Measurements from ENCODE around the gene ENTPD7. TPM values are rescaled to one million over a fixed set of nuclear protein-coding genes. Genes with fewer than 3 reads are reported as not detected.

ENTPD7 gene
- total and polyA plus RNA-seq, 8 donors = 15.1 to 18.0 (median 16.1) TPM

GRCh38 chr10:99754670-99755069 lies 95.4 kb downstream of the ENTPD7 start:
- Histone ChIP-seq H3K4me3 (no peak overlapping the region), H3K36me3 (peaks cover 0 to 97% of the 10 kb centered on the region in 2 donors)
- no peak for TF ChIP-seq CTCF (IDR thresholded peaks at IDR 0.05)

More at GRCh38 chr10:99754670-99755069, 95.4 kb downstream of the ENTPD7 start:
- H3K27ac ChIP-seq = no peak overlapping the region
- no peaks in the 10 kb centered on the region for H3K9me3 ChIP-seq
- no peak for DNase-seq
- no peaks in the 10 kb centered on the region for H3K27me3 ChIP-seq
- no peak for ATAC-seq
- no peaks in the 10 kb centered on the region for H3K4me1 ChIP-seq
- intact Hi-C loops (cut with DNase I) = no loop called here

Other genes starting within 250 kb of the ENTPD7 start
- 10 to 100 TPM; 28.0 to 32.4 TPM for gene GOT1, start 228.9 kb upstream of the ENTPD7 start, total RNA-seq
- gene GOT1, start 228.9 kb upstream of the ENTPD7 start, polyA plus RNA-seq (ENCODE audit: insufficient read length in 6 of 6) = 10 to 100 TPM; 26.5 to 32.5 (median 29.4) TPM
- not detected for gene NKX2-3, start 126.6 kb upstream of the ENTPD7 start, total RNA-seq
- not detected for gene NKX2-3, start 126.6 kb upstream of the ENTPD7 start, polyA plus RNA-seq (ENCODE audit: insufficient read length in 6 of 6)
- gene SLC25A28, start 39.1 kb upstream of the ENTPD7 start, total RNA-seq = 10 to 100 TPM; 32.5 to 55.8 TPM
- gene SLC25A28, start 39.1 kb upstream of the ENTPD7 start, polyA plus RNA-seq (ENCODE audit: insufficient read length in 6 of 6) = 10 to 100 TPM; 42.9 to 55.7 (median 49.3) TPM
- 10 to 100 TPM; 33.0 to 36.8 TPM for gene COX15, start 72.6 kb downstream of the ENTPD7 start, total RNA-seq
- 10 to 100 TPM; 49.8 to 64.9 (median 51.1) TPM for gene COX15, start 72.6 kb downstream of the ENTPD7 start, polyA plus RNA-seq (ENCODE audit: insufficient read length in 6 of 6)
- gene CUTC, start 72.7 kb downstream of the ENTPD7 start, total RNA-seq = 10 to 100 TPM; 12.3 to 28.4 TPM
- 10 to 100 TPM; 21.0 to 27.1 (median 22.4) TPM for gene CUTC, start 72.7 kb downstream of the ENTPD7 start, polyA plus RNA-seq (ENCODE audit: insufficient read length in 6 of 6)
- 1 to 10 TPM; 1.1 to 1.8 TPM for gene ABCC2, start 123.1 kb downstream of the ENTPD7 start, total RNA-seq
- 1 to 10 TPM in 3 of 6 donors, under 1 TPM in 3; 0.60 to 1.4 (median 1.0) TPM for gene ABCC2, start 123.1 kb downstream of the ENTPD7 start, polyA plus RNA-seq (ENCODE audit: insufficient read length in 6 of 6)